ENCODE measurements around the gene SETD7.

GRCh38 chr4:139576219-139576618 is 20.2 kb upstream of the SETD7 start:
- TF ChIP-seq CTCF (IDR thresholded peaks at IDR 0.05): no peak
- TF ChIP-seq POLR2A (IDR thresholded peaks at IDR 0.05): no peak

Data from esophagus squamous epithelium (tissue), 4 donors.